Activated CD8-positive, alpha-beta memory T cell treated with anti-CD3 and anti-CD28 coated beads for 24 hours (primary cell): ENCODE data around the gene KCNQ1.

ENCODE experiments used
- DNase-seq: peaks from one replicate; pipeline ENCODE4 v3.0.0-alpha.2; 2020

The KCNQ1 gene

DNA sequence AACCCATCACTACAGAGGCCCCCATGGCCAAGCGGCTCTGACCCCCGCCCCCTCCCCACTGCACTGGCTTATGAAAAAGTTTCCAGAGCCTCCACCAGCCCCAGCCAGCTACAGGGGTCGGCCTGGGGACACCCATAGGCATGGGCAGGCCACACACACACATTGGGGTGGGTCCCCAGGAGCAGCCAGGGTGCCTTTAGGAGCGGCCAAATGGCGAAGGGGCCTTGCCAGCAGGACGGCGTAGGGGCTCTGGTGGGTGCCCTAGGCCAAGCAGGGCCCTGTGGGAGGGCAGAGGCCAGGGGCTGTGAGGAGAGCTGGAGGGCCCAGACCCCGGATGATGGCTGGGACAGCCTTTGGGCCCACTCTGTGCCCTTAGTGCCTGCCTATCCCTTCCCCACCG lies 34.2 kb upstream of the KCNQ1 start:
- DNase-seq: no peak

DNA sequence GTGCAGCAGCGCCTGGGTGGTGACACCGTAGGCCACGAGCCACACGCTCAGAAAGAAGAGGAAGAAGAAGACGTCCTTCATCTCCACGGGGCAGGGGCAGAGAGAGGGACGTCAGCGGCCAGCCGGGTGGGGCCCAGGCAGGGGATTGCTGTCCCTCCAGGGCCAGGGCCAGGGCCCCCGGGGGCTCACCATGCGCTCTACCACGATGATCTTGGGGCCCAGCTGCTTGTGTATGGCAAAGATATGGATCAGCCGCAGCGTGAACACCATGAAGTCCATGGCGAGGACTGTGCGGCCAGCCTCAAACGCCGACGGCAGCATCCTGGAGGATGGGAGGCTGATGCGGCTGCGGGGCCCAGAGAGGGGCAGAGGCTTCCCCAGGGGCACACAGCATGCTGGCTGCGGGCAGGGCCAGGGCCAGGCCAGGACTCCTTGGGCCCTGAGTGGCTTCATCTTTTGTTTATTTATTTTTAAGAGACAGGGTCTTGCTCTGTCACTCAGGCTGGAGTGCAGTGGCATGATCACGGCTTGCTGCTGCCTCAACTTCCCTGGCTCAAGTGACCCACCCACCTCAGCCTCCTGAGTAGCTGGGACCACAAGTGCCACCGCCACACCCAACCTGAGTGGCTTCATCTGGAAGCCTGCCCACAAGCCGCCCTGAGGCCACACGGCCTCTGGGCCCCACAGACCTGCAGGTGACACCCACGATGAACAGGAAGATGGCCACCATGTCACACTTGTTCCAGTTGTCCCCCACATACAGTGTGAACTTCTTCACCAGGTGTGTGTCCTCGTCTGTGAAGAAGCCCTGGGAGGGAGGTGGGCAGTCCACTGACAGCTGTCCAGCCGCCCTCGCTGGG lies 33.1 kb upstream of the KCNQ1 start:
- DNase-seq: no peak

DNA sequence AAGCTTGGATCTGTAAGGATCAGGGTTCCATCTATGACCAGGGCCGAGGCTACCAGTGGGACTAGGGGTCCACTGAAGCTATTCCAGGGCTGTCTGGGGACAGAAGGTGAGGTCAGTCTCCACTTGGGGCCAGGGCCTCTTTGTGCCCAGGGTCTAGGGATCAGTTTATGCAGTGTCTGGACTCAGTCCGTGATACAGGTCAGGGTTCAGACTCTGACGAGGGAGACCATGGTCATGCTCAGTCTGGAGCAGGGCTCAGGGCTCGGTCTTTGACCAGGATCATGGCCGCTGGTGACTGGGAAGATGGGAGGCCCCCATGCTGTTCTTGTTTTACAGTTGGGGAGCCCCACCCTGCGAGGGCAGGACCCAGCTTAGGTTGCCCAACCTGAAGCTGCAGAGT lies 32.5 kb upstream of the KCNQ1 start:
- no peak for DNase-seq

DNA sequence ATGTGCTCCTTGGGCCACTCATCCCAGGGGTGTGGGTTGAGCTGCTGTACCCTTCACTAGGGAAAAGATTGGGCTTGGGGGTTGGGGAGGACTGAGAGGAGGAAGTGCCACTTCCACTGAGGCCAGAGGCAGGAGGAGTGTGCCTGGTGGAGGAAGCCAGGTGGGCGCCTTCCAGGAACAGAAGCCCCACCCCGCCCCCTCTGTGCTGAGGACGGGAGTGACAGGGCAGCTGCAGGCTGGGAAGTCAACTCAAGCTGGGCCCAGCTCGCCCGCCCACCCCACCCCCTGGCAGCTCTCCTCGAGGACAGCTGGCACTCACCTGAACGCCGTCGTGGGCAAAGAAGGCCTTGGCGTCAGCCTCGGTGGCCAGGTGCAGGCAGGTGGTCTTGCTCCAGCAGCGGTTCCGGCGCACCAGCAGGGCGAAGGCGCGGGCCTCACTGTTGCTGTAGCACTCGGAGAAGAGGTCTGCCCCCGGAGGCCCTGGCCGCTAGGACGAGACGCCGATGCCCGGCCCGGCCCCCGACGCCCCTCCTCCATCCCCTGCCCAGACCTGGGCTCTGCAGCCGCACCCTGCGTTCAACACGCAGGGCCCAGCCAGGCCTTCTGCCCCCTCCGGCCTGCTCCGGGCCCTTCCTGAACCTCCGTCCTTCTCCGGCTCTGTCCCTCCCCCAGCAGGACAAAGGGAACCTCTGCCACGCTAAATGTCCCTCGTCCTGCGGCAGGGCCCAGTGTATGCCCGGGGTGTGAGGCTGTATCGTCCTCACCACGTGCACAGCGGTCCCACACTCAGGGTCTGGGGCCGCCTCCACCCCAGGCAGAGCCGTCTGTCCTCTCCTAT lies 30.8 kb upstream of the KCNQ1 start:
- no peak for DNase-seq

DNA sequence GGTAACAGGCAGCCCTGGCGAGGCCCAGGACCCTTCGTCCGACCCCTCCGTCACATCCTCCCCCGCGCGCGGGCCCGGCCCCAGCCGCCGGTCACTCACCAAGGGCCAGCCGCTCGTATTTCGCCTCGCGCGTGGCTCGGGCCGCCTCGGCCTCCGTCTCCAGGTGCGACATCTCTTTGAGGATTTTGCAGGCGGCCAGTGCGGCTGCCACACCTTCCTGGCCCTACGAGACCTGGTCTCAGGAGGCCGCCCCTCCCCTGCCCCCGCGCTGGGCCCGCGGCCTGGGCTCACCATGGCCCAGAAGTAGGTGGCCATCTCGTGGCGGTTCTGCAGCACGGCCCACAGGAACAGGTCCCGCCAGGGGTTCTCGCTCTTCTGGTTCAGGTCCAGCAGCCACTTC lies 30.2 kb upstream of the KCNQ1 start:
- no peak for DNase-seq

DNA sequence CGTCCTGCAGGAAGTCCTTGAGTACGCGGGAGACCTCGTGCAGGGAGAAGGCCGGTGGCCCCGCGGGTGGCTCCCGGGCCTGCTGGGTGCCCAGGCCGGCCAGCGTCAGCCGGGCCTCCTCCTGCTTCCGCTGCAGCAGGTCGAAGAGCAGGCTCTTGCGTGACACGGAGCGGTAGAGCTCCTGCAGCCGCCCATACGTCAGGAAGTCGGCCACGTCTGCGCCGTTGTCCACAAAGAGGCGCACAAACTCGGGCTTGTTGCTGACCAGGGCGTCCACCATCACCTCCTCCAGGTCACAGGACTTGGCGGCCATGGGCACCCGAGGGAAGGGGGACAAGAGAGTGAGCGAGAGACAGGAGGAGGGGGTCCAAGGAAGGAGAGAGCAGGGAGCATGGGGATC lies 29.6 kb upstream of the KCNQ1 start:
- no peak for DNase-seq

DNA sequence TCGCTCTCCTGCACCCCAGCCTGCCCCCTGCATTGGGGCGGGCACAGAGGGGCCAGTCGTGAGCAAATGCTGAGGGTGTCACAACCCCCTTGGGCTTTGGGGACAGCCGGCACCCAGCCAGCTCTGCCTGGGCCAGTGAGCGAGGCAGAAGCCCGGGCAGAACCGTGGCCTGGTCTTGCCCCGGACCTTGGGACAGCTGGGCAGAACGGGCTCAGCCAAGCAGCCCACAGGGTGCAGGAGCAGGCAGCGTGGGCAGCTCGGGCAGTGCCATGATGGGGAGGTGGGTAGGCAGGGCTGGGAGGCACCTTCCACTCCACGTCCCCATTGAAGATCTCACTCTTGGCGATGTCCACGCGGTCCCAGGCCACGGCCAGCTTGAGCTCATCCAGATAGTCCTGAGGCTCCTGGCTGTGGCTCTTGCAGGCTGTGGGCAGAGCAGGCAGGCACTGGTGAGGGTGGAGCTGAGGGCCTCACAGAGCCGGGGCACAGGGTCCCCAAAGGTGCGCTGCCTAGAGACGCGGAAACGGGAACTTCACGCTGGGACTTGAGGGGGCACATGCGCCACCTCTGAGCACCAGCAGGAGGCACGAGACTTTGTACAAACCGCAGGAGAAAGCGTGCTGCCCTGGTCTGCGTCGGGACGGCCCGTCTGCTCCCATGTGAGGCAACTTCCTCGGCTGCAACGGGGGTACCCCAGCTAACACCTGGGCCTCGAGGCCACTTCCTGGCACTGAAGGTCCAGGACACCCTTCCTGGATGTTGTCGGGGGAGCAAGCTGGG lies 29.0 kb upstream of the KCNQ1 start:
- DNase-seq: no peak

DNA sequence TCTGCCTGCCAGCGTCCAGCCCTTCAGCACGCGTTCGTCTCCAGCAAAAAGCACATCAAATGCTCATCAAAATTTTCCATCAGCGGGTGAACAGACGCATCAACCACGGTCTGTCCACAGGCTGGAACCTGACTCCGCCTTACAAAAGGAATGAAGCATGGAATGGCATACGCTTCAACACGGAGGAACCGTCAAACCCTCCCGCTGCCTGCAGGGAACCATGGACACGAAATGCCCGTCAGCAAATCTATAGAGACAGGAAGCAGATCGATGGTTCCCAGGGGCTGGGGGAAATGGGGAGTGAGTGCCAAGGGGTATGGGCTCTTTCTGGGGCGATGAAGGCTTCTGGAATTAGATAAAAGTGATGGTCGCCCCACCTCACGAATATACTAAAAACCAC lies 28.0 kb upstream of the KCNQ1 start:
- no peak for DNase-seq

DNA sequence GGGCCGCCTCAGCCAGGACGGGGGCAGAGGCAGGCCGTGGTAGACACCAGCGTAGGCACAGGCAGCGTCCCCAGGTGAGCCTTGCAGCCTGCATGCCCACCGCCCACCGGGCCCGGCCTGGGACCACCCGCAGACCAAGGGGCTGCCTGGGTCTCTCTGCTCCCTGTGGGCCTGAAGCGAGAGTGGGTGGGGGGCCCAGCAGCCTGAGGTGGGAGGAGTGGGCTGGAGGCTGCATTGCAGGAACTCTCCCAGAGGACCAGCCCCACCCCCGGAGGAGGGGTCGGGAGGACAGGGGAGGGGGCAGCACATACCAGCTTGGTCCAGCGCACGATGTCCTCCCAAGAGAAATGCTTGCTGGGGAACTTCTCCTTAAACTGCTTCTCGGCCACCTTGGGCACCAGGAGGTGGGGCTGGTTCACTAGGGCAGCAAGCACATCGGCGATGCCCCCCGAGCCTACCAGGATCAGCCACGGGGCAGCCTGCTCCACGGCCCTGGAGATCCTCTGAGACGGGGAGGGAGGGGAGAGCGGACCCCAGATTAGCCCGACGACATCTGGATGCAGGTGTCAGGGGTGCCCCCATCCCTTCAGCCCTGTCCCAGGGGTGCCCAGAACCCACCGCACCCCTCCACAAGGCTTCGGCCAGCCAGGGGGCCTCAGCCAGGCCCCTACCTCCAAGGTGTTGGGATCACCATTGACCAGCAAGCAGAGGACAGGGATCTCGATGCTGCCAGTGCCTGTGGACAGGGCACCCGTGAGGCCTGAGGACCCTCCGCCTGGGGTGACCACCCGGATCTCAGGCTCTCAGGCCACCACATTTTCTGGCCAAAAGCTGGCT lies 26.7 kb upstream of the KCNQ1 start:
- DNase-seq: no peak

DNA sequence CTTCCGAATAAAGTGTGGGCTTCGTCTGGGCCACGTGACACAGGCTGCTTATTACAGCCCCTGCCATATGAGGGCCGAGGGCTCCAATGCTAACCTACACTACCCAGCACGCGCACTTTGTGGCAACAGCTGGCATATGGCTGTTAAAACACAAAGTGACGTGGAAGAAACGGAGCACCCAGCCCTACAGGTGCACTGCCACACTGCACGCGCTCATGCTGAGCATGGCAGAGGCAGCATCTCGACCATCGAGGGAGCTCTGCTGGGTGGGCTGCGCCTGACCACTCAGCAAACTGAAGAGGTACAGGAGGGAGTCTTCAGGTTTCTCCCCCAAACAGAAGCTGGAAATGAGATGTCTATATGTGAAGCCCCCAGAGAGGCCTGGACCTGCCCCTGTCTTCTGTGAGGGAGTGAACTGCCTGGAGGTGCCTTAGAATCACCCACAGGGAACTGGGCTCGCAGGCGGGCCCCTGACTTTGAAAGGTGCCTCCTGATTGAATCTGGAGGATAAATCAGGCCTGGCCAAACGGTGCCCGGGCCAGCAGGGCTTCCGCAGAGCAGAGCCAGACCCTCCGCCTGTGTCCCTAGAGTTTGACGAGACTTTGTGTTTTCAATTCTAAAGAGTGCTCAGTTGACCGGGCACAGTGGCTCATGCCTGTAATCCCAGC lies 26.0 kb upstream of the KCNQ1 start:
- no peak for DNase-seq

DNA sequence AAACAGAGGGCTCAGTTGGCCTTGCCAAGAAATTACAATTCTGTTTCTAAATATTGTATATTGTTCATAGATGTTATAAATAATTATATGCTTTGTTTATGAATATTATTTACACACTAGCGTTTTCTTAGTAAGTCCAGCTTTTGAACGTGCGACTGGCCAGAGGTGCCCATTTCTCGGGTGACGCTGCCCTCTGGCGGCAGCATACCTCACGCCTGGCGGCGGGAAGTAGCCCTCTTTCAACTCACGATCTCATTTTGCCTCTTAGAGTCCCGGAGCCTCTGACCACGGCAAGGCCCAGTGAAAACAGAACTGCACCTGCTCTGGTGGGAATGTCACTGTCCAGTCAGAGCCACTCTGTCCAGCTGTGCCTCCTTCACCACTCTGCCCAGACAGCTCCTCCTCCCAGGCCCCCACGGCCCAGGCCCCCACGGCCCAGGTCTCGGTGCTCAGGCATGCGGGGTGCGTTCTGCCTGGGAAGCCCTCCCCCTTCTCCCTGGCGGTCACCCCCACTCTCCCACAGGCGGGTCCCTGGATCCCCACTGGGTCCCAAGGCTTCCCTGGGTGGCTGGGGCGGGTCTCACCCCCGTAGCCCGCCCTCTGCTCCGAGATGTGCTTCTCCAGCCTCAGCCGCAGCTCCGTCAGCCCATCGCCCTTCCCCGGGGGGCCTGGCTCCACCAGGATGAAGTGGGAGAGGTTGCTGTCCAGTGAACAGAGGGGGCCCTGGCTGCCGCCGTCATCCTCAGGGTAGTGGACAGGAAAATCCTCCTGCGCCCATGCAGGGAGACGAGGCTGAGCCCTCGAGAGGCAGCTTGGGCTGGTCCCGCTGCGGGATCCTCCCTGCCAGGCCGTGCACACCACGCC lies 24.9 kb upstream of the KCNQ1 start:
- peak; percentile 83 for DNase-seq

DNA sequence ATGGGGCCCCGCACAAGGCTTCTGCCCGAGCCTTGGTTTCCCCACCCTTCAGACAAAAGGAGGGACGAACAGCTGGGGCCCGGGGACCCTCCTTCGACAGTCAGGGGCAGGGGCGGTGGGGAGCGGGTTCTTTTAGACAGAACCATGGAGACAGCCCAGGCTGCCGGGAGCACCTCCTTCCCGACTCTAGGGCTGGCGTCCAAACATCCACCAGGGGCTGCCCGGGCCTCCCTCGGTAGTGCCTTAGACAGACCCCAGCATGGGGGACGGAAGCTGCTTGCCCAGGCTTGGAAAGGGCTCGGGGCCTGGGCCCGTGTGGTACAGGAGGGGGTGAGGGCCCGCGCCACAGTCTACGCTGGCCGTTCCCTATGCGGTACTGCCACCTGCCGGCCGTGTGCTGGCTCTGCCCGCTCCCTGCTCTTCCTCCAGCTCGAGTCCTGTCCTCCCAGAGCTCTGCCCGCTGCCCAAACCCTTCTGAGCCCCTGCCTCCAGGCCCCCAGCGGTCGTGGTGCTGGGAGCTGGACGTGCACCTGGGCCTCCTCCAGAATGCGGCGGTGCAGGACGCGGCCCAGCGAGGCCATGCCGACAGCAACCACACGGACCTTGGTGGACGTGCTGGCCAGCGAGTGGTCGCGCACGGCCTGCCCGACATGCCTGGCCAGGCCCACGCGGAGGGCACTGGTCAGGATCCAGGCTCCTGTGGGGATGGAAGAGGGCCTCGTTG lies 24.1 kb upstream of the KCNQ1 start:
- DNase-seq: peak; percentile 89

DNA sequence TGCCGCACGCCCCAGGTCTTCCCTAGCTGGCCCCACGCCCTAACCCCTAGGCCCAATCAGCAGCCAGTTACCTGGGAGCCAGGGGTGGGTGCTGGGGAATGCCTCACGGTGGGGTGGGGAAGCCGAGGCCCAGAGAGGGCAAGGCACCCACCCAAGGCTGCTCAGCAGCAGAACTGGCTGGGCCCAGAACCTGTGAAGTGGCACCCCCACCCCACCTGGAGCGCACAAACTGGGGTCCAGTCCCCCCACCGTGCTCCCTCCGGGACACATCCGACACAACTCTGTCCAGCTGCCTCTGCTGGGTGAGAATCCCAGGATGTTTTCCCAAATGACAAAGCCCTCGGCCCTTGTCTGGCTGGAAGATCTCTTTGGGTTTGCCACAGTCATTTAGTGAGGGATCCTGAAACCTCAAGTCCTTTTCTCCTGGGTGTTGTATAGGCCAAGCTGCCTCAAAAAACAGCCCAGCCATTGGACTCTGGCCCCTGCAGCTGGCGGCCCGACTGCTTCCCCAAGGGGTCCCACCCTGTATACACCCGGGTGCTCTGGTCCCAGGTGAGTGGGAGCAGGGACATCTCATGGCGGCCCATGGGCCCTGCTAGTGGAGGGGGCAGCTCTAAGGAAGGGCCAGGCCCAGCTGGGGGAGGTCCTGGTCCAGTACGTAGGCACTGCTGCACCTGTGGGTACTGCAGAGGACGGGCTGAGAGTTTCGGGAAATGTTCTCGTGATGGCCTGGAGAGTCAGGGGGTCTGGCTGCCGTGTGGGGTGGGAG lies 23.4 kb upstream of the KCNQ1 start:
- DNase-seq: no peak

DNA sequence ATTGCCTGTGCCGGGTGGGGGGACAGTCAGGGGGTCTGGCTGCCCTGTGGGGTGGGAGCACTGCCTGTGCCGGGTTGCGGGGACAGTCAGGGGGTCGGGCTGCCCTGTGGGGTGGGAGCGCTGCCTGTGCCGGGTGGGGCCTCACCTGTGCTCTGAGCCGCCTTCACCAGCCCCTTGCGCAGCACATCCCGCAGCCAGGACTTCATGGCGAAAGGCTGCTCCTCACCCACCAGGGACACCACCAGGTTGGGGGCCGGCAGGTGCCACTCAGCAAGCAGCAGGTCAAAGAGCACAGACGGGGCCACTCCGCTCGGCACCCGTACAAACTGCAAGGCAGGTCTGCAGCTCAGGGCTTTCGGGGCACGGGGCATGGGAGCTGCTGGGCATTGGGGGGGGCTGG lies 22.8 kb upstream of the KCNQ1 start:
- no peak for DNase-seq

DNA sequence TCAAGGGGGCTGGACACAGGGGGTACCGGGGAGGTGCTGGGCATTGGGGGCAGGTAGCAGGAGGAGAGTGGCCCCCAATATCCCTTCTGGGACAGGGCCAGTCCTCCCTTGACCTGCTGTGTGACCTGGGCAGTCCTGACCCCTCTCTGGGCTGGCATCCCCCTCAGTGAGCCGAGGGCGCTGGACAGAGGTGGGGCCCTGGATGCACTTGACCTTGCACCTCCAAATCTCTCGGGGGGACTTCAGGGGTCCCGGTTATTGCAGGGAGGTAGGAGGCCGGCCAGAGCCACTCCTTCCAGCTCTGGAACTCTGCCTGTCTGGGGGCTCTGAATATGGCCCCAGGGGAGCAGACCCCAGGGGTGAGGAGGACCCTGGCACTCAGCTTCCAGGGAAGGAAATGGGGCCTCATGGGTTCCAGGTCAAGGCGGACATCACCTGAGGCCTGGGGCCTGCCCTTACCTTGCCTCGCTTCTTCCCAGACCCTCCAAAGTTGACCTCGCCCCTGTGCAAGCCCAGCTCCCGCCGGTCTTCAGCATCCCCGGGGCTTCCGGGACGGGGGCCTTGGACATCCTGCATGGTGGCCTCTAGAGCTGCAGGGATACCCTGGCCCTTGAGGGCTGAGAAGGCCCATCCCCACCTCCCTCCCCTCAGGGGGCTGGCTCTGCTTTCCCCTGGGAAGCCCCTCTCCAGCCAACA lies 22.2 kb upstream of the KCNQ1 start:
- no peak for DNase-seq

DNA sequence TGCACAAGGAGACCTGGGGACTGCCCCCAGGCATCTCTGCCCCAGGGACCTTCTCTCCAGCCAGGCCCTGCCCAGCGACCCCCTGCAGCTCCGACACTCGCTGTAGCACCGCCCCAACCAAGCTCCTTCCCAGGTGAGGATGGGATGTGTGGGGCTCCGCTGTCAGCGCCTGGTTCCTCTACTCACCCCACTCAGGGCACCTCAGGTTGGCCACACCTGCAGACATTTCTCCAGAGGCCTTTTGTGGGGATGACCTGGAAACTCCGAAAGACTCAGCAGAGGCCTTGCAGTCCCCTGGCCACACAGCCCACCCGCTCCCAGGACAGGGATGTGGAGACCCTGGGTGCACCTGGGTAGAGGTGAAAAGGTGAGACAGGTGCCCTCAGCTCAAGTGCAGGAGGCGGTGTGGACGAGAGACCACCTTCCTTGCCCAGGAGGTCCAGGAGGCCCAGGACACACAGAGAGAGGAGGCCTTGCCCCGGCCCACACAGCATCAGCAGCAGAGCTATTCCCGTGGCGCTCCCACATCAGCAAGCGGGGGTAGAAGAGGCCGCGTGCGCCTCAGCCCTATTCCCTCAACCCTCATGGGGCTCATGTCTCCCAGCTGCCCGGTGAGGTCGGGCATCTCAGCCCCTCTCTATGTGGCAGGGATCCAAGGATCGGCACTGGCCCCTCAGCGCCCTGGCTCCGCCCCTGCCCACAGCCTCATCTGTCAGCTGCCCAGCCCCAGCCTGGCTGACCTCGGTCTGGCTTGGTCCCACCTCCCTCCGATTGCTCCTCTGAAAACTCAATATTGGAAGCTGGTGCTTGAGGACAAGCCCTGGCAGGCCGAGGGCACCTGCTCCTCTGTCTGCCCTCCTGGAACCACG lies 21.4 kb upstream of the KCNQ1 start:
- DNase-seq: no peak

DNA sequence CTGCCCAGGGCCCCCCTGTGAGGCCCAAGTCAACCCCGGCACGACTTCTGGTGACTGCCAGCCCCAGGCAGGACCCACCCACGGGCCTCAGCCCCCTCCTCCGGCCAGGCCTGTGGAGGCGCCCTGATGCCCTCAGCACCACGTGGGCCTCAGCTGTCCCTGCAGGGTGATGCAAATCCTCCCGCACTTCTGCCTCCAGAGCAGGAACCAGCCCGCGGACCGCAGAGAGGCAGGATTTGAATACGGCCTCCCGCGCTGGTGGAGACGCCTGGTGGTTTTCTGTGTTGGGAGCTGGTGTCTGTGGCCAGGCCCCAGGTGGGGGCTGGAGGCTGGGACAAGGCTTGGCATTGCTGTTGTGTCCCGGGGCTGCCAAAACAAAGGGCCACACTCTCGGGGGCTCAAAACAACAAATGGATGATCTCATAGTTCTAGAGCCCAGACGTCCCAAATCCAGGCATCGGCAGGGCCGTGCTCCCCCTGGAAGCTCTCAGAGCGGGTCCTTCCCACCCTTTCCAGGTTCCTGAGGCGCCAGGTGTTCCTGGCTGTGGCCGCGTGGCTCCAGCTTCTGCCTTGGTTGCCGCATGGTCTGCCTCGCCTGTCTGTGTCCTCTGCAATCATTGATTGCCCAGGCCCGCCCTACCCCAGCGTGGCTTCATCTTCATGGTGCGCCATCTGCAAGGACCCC lies 19.9 kb upstream of the KCNQ1 start:
- DNase-seq: no peak
